ELR (cell line): ENCODE data around the gene MANSC4.
A peak's percentile ranks its signal among the peaks of the same experiment; 100 is the strongest.

Experiments used
- DNase-seq: peaks from one replicate; pipeline ENCODE4 v3.0.0-alpha.2; 2015; ENCODE audit warnings: low read depth

MANSC4 gene

GRCh38 chr12:27800819-27801218, 20.8 kb upstream of the MANSC4 start:
- DNase-seq: no peak

DNA sequence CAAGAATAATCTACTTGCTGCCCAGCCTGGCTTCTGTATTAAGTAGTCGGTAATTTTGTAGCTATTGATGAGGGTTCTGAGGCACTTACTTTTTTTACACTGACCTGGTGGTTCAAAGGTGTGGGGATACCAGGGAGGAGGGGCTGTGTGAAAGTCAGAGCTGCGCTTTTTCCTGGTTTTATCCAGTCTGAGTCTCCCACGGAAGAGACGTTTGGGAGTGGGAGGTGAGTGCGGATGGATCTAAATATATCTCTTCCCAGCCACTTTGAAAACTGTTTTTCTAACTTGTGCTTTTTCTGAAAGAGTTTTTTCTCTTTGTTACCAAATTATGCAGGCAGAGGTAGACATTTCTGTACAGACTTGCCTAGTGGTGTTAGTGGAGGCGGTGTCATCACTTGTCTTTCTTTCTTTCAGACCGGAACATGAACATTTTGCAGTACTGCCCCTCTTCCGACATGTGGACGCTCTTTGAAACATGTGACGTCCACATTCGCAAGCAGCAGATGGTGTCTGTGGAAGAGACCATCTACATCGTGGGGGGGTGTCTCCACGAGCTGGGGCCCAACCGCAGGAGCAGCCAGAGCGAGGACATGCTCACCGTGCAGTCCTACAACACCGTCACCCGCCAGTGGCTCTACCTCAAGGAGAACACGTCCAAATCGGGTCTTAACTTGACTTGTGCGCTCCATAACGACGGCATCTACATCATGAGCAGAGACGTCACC, 17.4 kb upstream of the MANSC4 start:
- no peak for DNase-seq

DNA sequence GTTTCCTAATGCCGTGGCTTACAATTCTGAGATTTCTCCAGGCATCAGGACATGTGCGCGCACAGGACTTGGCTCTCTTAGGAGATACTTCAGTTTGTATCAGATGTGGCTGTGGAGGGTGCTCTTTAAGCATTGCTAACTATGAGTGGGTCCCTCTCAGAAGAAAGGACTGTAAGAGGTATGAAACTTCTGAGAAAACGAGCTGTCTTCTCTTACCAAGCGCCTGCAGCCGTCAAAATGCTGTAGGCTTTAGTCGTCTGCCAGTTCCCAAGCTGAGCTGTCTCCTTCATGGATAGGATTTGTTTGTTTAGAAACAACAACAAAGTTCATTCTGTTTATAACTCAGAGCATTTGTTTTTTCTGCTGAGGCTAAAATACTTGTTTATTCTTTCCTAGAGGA, 16.1 kb upstream of the MANSC4 start:
- no peak for DNase-seq

- DNase-seq: no peak
Measured at GRCh38 chr12:27794818-27795584, 15.0 kb upstream of the MANSC4 start.

DNA sequence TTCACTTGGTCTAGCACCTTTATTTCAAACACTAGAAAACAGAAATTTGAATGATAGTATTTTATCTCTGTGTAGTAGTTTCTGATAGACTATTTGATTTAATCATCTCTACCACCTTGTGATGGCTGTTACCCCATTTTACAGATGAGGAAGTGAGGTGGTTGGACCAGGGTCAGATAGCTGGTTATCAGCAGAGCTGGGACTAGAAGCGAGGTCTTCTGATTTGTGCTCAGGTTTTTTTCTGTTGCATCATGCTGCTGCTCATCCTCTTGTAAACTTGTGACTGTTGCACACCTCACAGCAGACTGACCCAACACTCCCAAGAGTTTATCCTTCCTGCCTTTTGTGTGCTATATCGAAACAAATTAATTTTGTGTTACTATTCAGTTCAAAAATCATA, 10.1 kb upstream of the MANSC4 start:
- no peak for DNase-seq

DNA sequence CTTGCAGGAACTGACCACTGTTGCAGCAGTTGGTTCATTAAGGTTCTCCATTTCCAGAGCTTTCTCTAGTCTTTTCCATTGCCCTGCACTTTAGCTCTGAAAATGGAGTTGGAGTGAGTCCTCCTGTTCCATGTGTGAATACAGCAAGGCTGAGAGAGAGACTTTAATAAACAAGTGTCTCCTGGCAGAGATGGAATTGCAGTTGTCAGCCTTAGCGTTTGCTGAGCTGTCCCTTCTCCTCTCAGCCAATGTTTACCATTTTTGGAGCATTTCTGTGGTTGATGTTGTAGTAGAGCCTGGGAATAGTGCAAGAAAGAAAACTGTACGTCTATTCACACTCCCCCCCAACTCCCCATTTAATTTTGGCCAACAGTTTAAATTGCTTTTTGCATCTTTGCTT, 7.5 kb upstream of the MANSC4 start:
- no peak for DNase-seq

GRCh38 chr12:27785882-27786570, 6.0 kb upstream of the MANSC4 start:
- DNase-seq: peak; percentile 96

DNA sequence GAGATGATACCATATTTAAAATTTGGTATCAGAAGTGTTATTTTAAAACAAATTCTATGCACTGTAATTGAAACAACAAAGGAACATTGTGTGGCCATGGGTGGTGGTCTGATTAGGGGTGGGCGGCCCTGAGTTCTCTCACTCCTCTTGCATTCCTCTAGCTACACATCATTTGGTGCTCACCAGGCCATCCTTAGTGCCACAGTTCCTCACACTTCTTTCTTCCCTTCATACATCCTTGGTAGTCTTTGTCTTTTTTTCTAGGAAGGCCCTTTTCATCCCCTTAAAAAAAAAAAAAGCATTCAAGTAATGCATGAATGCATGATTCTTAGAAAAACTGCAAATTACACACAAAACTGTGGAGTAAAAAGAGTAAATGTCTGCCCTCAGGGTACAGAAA, 2.4 kb upstream of the MANSC4 start:
- DNase-seq: peak; percentile 15

DNA sequence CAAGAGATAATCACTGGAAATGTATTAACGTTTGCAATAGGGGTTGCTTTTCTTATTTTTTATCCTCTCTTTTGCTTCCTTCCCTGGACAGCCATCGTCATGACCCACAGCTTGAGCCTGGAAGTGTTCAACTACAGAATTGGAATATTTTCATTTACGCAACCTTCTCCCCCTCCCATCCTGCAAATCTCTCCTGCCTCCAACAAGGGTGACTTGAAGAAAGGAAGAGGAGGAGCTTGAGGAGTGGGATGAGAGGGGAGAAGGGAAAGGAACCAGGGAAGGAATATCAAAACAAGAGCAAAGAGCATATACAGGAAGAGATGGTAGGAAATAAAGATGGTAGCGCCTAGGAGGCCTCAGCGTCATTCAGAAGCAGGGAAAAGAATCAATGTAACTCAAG, 1.6 kb upstream of the MANSC4 start:
- DNase-seq: no peak

GRCh38 chr12:27780612-27781408, 774 bp upstream of the MANSC4 start:
- DNase-seq: peak; percentile 80

GRCh38 chr12:27779416-27779919, 568 bp downstream of the MANSC4 start:
- peak; percentile 45 for DNase-seq

- no peak for DNase-seq
Measured at GRCh38 chr12:27778206-27778605, 1.8 kb downstream of the MANSC4 start.

- no peak for DNase-seq
Measured at GRCh38 chr12:27777141-27777540, 2.9 kb downstream of the MANSC4 start.

DNA sequence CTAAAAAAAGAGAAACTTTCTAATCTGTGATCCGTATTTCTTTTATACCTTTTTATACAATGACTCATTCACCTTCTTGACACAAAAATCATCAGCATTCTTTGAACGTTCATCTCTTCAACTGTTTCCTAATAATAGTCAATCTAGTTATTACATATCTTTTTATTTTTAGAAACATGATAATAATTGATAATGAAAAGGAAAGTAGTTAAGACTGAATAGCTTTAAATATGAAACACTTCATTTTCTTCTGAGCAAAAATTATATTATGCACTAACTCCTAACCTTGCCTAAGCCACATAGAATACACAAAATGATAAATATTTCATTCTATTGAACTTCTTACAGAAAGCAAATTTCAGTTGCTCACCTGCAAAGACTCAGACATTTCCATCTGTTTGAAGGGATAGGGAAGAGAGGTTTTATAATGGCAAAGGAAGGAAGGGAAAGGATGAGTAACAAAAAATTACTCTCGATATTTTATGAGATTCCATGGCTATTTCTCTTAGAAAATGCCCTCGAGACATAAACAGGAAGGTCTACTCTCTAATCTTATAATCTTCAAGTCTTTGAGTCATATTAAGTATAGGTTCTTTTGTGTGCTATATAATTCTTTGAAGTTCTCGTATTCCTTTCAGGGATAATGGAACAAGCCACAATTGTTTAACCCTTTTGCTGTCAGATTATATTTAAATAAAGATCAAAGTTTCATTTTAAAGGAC, 7.5 kb downstream of the MANSC4 start:
- peak; percentile 92 for DNase-seq

DNA sequence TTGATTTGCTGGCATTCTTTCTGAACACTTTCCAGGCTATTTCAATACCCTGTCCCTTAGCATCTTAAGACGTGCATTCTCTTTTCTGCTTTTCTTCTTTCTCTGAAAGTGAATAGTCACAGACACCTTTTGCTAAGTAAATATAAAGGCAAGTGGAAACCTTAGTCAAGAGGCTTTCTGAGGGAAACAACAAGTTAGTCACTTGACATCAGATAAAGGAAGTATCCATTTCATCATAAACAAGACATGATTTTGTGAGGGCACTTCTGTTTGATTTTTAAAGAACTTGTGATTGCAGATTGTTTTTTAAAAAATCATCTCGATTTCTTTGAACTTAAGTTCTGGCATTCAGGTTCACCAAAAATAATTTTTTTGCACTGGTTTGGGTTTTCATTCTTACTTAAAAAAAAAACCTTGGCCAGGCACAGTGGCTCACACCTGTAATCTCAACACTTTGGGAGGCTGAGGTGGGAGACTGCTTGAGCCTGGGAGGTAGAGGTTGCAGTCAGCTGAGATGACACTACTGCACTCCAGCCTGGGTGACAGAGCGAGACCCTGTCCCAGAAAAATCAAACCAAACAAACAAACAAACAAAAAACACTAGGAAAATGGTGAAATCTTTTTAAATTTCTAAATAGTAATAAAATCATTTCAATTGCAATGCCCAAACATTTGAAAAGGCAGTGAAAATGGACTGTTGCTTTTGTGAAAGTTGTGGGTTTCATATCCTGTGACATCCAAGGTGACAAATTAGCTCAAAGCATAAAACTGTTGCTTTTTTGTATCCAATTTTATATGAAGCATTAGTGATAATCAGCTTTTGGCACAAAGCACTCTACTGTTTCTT, 8.3 kb downstream of the MANSC4 start:
- DNase-seq: peak; percentile 31

- no peak for DNase-seq
Measured at GRCh38 chr12:27769142-27769673, 10.8 kb downstream of the MANSC4 start.

DNA sequence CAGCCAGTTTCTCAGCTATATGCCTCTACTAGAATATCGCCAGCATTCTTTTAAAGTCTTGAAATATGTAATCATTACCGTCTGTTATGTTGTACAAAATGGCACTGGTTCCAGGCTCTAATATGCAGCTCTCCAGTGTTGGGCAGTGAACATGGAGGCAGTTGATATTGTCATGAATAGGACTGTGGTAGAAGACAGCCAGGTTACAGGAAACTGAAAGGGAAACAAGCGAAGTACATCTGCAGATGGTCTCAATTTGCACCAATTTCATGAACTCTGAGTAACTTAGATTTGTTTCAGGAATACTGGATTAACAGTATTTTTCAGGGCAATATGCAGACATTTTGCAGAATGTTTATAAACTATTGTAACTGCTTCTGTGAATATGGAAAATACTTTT, 13.4 kb downstream of the MANSC4 start:
- DNase-seq: no peak

DNA sequence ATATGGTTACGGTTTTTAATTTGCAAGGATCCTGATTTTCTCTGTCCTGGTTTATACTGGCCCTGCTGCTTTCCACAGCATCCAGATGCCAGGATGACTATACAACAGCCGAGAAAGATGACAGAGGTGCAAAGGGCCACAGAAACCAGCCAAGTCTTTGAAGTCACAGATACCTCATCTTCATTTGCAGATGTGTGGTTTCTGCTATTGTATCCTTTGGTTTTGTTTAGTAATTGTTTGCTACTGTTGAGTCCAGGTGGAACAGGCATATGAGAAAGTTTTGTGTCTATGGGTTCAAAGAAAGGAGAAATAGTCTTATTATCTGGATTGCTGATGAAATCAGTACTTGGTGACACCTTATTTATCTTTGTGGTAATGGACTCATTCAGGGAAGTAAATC, 17.3 kb downstream of the MANSC4 start:
- DNase-seq: no peak

DNA sequence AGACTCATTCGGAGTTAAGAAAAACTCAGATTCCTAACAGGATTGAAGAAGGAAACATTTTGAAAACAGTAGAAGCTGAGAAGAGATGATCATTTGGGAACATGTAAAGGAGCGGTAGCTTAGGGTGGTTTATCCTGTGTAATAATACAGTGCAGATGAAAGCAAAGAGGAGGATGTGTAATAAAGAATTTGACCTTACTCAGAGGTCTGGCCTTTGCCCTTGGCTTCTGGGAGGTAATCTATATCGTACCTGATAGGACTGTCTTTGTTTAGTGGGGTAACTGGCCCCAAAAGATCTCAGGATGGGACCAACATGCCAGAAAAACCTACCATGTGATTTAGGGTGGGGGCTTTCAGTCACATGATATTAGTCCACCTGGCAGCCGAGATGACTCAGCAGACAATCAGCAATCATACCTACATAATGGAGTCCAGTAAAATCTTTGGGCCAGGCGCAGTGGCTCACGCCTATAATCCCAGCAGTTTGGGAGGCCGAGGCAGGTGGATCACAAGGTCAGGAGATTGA, 23.3 kb downstream of the MANSC4 start:
- DNase-seq: no peak

- DNase-seq: no peak
Measured at GRCh38 chr12:27754795-27755194, 25.2 kb downstream of the MANSC4 start.
